HFFc6 (cell line): ENCODE measurements around the gene BRAT1. TPM values are rescaled to one million over a fixed set of nuclear protein-coding genes. Genes with fewer than 3 reads are reported as not detected.
"Not testable (repeated sequence)": the region's sequence is repeated elsewhere in the genome, so short reads cannot be mapped to it uniquely, and the experiment has no call there.

ENCODE experiments used
- DNase-seq: peaks from one replicate; pipeline ENCODE4 v3.0.0-alpha.2; 2018
- H3K27ac Mint-ChIP-seq: 2 replicates; pipeline ENCODE4 v1.8.0; 2020; ENCODE audit warnings: mild to moderate bottlenecking, mixed read lengths
- H3K27me3 Mint-ChIP-seq: 2 replicates; pipeline ENCODE4 v1.8.0; 2021; ENCODE audit warnings: mild to moderate bottlenecking, moderate library complexity, mixed read lengths; ENCODE audit not compliant: insufficient read depth
- H3K36me3 Mint-ChIP-seq: 2 replicates; pipeline ENCODE4 v1.8.0; 2021; ENCODE audit warnings: low read depth, mixed read lengths
- H3K4me1 Mint-ChIP-seq: 2 replicates; pipeline ENCODE4 v1.8.0; 2020; ENCODE audit warnings: low read depth, mixed read lengths
- H3K4me3 Mint-ChIP-seq: 2 replicates; pipeline ENCODE4 v1.8.0; 2020; ENCODE audit warnings: mild to moderate bottlenecking, moderate library complexity, mixed read lengths
- H3K9me3 Mint-ChIP-seq: 2 replicates; pipeline ENCODE4 v1.8.0; 2020; ENCODE audit warnings: mild to moderate bottlenecking, mixed read lengths
- CTCF ChIP-seq: fragments of 200-600 bp; sonication (generic); IDR thresholded peaks from 2 replicates; pipeline ENCODE4 v1.5.0; 2021; ENCODE audit warnings: antibody characterized with exemption, mild to moderate bottlenecking
- total RNA-seq, 6 experiments: library from RNA; stranded (reverse); fragmentation: NEBNext Ultra II Directional; extraction: Animal tissue kit (Norgen Biotek cat#: 25700); gene quantifications; 2 replicates in 1 of 6; 3 replicates in 5 of 6; pipeline ENCODE4 v1.2.3, GENCODE V29; 2021

Gene BRAT1
- total RNA-seq, 6 experiments from 2014 or later, result 21.3 to 26.0 (median 23.3) TPM

- peaks cover 29% of the 10 kb centered on the region for H3K4me1 Mint-ChIP-seq
- H3K27ac Mint-ChIP-seq, DNase-seq, H3K36me3 Mint-ChIP-seq, H3K9me3 Mint-ChIP-seq, H3K27me3 Mint-ChIP-seq, H3K4me3 Mint-ChIP-seq: not testable (repeated sequence)
These were observed 23.0 kb downstream of the BRAT1 start for GRCh38 chr7:2532199-2532772.

- H3K27ac Mint-ChIP-seq, H3K36me3 Mint-ChIP-seq, H3K4me3 Mint-ChIP-seq, DNase-seq, H3K9me3 Mint-ChIP-seq, H3K27me3 Mint-ChIP-seq: not testable (repeated sequence)
- H3K4me1 Mint-ChIP-seq, result peaks cover 31% of the 10 kb centered on the region
These were observed 23.6 kb downstream of the BRAT1 start for GRCh38 chr7:2531796-2532110.

GRCh38 chr7:2530994-2531795, 24.1 kb downstream of the BRAT1 start:
- not testable (repeated sequence) for H3K27me3 Mint-ChIP-seq, DNase-seq, H3K4me3 Mint-ChIP-seq, H3K36me3 Mint-ChIP-seq, H3K9me3 Mint-ChIP-seq
- H3K4me1 Mint-ChIP-seq, result peaks cover 31% of the 10 kb centered on the region
- peak overlapping the region; percentile 83; the same call in 1 of the 2 replicates for H3K27ac Mint-ChIP-seq

GRCh38 chr7:2530071-2530987, 25.0 kb downstream of the BRAT1 start:
- Mint-ChIP-seq H3K4me1 (peaks cover 31% of the 10 kb centered on the region), H3K27me3 (no peaks in the 10 kb centered on the region), H3K9me3 (no peaks in the 10 kb centered on the region), H3K4me3 (no peak overlapping the region; the same call in 1 of the 2 replicates), H3K36me3 (no peaks in the 10 kb centered on the region; the same call in 1 of the 2 replicates), H3K27ac (peak overlapping the region; percentile 83)
- DNase-seq, result no peak
- TF ChIP-seq CTCF, result no peak

- no peak for TF ChIP-seq CTCF
- Mint-ChIP-seq H3K36me3 (no peaks in the 10 kb centered on the region; the same call in 1 of the 2 replicates), H3K27me3 (no peaks in the 10 kb centered on the region), H3K27ac (peak overlapping the region; percentile 83), H3K4me3 (no peak overlapping the region; the same call in 1 of the 2 replicates), H3K9me3 (no peaks in the 10 kb centered on the region), H3K4me1 (peaks cover 31% of the 10 kb centered on the region)
- peak; percentile 40 for DNase-seq
These were observed 25.9 kb downstream of the BRAT1 start for GRCh38 chr7:2529161-2530070.

- no peaks in the 10 kb centered on the region; the same call in 1 of the 2 replicates for H3K36me3 Mint-ChIP-seq
- peaks cover 31% of the 10 kb centered on the region for H3K4me1 Mint-ChIP-seq
- no peak for TF ChIP-seq CTCF
These were observed 26.7 kb downstream of the BRAT1 start for GRCh38 chr7:2528481-2529095.

More at GRCh38 chr7:2528481-2529095, 26.7 kb downstream of the BRAT1 start:
- H3K9me3 Mint-ChIP-seq, result no peaks in the 10 kb centered on the region
- peak overlapping the region; percentile 76 for H3K27ac Mint-ChIP-seq
- 0 out of 2 replicates have a peak overlapping the region, but pooled peaks have one; percentile 7 for H3K4me3 Mint-ChIP-seq
- H3K27me3 Mint-ChIP-seq, result no peaks in the 10 kb centered on the region
- DNase-seq, result no peak
